Central memory CD4-positive, alpha-beta T cell (primary cell): ENCODE results near the gene UBTF.
"Not testable (repeated sequence)": the region's sequence is repeated elsewhere in the genome, so short reads cannot be mapped to it uniquely, and the experiment has no call there.

ENCODE experiments used
- DNase-seq: peaks from one replicate; pipeline ENCODE4 v3.0.0; 2022

Gene UBTF

GRCh38 chr17:44247440-44247841 lies 28.0 kb upstream of the UBTF start:
- DNase-seq = no peak

DNA sequence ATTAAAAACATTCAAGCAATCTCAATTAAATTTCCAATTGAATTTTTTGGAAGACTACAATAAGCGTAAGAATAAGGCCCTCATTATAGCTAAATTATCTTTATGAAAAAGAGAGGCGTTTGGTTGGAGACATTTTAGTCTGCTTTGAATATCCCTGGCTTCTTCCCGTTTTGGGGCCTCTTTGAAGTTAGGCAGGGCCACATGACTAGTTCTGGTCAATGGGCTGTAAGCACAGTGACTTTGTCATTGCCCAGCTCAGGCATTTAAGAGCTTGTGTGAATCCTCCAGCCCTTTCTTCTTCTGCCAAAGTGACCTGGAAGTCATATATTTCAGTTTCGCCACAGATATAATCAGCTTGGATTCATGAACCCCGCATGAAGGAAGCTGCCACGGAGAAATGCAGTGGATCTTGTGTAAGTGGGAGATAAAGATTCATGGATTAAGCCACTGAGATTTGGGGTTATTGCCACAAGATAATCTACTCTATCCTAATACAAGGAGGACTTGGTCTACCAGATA lies 21.7 kb upstream of the UBTF start:
- no peak for DNase-seq

- DNase-seq = not testable (repeated sequence)
Measured at GRCh38 chr17:44237886-44238285, 18.4 kb upstream of the UBTF start.

DNA sequence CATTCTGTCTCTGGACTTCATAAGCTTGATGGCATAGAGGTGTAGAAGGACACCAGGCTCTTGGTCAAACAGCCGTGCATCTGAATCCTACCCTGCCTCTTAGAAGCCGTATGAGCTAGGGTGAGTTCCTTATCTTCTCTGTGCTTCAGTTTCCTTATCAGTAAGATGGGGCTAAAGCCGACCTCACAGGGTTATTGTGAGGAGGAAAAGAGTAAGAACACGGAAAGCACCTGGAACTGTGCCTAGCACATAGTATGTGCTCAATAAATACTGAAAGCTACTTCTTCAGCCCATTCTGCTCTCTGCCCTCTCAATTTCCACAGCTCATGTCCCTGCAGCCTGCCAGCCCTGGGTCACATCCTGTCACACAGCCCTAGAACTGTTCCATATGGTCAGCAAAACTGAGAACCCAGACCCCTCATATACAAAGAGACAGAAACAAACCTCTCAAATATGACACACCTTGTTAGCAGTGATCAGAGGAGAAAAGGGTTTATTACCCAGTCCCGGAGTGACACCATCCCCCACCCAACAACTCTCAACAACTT lies 17.0 kb upstream of the UBTF start:
- no peak for DNase-seq

DNA sequence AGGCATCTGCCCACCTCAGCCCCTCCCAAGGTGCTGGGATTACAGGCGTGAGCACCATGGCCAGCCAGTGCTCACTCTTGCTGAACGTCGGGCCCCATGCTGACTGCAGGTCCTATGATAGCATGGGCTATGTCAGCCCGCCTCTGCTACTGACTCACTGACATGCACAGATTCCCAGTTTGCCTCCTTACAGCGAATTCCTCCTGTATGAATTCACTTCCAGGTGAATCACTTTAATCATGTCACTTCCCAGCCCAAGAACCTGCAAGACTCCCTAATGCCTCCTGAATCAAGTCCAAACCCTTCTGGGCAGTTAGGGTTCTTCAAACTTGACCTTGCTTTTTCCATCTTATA lies 16.1 kb upstream of the UBTF start:
- DNase-seq = no peak

GRCh38 chr17:44233582-44233981 lies 14.1 kb upstream of the UBTF start:
- no peak for DNase-seq

DNA sequence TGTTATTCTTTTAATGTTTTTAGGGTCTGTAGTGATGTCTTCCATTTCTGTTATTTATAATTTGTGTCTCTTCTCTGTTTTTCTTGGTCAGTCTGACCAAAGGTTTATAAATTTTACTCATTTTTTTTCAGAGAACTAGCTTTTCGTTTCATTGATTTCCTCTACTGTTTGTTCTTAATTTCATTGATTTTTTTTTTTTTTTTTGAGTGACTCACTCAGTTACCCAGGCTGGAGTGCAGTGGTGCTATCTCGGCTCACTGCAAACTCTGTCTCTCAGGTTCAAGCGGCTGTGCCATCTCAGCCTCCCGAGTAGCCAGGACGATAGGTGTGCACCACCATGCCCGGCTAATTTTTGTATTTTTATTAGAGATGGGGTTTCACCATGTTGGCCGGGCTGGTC lies 12.6 kb upstream of the UBTF start:
- DNase-seq = no peak

GRCh38 chr17:44230140-44230539 lies 10.7 kb upstream of the UBTF start:
- no peak for DNase-seq

DNA sequence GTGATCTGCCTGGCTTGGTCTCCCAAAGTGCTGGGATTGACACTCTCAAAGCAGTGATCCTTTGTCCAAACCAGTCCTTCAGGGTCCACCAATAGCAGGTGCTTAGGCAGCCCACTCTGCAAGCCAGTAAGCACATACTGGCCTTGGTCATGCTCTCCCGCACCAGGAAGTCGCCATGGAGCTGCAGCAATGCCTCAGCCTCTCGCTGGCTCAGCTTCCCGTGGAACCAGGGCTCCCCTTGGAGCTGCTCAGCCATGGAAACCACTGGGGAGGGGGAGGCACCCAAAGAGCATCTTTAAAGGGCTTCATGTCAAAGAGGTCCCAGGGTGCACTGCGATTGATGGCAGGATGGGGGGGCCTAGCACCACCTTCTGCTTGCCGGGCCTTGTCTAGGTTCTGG lies 9.6 kb upstream of the UBTF start:
- DNase-seq = no peak

DNA sequence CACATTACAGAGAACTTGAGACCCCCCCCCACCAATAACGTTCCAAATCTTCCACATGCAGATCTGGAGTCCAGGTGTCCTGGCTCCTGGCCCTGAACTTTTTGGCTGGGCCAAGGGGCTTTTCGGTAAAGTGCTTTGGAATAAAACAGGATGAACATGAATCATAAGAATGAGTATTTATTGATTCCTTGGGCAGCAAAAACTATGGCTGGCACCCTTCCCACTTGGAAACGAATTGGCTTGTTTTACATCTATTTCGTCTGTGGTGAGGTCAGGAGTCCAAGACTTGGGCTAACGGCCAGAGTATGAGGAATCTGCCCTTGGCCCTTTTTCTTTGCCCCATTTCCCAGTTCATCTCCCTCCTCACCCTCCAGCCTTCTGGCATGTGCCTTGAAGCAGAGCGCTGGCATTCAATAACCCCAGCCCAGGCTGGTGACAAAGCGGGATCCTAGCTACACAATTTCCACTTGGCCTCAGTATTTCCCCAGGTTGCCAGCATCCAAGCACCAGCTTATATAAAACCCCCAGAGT lies 4.1 kb upstream of the UBTF start:
- no peak for DNase-seq

DNA sequence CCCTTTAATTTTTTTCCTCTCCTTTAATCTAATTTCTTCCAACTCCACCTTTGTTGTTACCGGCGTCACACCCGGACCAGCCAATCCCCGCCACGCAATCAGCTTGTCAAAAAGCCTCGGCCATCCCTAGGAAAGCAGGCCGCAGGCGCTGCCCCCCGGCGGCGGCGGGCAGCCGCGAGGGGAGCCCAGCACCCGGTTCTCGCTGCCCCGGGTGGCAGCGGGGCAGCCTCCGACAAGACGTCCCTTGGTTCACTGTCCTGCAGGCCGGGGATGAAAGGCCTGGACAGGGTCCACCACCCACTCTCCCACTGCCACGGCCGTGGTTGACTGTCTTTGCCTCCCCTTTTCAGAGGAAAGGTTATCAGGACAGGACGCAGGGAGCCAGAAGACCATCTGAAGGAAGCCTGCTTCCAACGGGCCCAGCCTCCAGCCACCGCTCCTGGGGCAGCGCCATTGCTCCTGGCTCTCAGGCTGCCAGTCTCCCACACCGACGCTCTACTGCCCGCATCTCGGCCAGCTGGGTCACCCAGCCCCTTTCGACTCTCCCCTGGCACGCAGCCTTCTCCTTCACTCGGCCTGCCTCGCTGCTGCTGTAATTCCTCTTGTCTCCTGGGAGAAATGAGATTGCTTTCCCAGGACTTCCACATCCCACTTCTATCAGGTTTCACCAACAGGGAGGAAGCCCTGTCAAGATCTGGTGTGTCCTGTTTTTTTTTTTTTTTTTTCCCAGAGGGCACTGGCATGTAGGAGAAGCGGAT lies 2.8 kb upstream of the UBTF start:
- peak; percentile 36 for DNase-seq

DNA sequence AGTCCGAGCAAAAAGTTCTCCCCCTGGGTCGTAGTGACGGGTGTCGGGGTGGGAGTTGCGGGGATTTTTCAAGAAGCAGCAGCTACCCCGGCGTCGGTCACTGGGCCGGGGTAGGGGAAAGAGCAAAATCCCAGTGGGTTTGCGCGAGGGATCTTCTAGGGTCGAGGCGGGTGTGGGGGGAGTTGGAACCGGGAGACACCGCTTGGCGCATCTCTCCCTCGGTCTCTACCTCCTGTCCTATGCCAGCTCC lies 2.3 kb upstream of the UBTF start:
- no peak for DNase-seq

DNA sequence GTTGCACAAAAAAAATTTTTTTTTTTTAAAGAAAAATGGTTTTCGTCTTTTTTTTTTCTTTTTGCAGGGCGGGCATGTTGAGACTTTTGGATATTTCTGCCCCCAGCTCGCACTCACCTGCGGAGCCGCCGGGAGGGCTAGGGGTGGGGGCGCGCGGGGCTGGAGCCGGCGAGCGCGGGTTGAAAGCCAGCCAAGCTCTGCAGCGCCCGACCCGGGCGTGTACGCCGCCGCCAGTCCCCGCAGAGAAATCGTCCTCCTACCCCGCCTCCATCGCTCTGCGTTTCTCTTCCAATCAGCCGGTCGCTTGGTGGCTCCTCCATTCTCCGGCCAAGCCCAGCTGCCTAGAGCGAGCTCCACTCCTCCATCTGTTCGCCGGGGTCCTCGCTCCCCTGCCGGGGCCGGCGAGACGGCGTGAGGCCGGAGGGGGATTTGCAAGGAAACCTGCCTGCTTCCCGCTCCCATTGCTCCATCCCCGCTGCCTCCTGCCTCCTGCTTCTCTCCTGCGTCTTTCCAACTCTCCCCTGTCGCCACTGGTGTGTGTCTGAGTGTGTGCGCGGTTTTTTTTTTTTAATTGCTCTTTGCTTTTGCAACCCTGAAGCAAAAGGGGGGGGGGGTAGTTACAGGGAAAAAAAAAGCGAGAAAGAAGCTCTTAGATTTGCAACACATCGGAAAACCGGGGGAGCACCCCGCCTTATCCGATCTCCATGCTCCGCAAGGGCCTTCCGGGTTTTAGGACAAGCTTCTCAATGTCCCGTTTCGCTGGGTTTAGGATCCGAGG lies 1.8 kb upstream of the UBTF start:
- DNase-seq = peak; percentile 69

DNA sequence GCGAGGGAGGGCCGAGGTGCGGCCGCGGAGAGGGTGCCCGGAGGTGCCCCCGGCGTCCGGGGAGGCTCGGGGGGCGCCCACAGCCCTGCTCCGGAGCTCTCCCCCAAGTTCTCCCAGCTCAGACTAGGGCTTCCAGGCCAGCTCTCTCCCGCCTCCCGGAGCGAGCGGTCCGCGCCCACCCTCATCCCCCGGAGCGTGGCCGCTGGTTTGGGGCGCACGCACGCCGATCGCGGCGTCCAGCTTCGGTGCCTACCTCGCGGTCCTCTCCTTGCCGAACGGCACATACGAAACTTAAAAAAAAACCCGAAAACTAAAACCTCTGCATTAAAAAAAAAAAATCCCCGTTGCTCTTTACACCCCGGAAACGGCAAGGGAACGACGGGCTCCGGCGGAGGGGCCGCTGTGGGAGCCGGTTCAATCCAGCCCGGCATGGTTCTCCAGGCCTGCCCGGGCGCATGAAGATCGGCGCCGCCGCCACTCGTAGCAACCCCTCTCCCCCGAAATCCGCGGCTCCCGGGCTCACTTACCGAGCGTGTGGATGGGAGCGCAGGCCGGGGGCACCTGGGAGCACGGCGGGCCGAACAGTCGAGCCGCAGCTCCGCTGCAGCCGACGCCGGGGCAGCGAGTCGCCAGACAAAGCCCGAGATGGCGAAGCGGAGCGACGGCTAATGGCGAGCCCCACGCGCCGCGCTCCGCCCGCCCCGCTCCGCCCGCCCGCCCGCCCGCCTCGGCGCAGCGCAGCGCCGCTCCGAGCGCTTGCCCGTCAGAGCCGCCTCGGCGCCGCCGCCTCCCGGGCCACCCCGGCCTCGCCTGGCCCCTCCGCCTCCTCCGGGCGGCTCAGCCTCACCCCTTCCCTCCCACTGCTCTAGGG lies 973 bp upstream of the UBTF start:
- peak; percentile 65 for DNase-seq

- peak; percentile 76 for DNase-seq
Measured at GRCh38 chr17:44219108-44219615, 313 bp downstream of the UBTF start.

GRCh38 chr17:44218344-44219107 lies 949 bp downstream of the UBTF start:
- DNase-seq = peak; percentile 90

DNA sequence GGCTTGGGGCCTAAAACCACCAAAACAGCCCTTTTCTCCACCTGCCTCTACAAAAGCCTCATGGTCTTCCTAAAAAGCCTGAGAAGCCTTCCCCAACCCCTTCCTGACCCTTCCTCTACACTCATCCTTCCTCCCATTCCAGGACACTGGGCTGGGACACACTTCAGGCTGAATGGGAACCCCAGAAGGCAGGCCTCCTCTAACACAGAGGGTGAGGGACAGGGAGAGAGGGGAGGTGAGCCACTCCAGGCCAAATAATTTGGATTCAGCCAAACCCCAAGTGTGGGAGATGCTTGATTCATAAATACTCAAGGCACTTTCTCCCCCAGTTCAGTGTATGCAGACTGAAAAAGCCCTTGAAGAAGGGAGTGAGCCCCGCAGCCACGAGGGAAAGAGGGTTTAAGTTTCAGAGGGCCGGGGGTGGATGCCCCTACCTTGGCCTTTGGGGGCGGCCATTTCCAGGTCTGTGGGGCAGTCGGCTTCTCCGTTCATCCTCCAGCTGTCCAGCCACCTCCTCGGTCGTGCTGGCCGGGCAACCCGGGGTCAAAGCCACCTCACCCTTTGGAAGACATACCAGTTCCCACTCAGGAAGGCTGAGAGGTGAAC lies 1.6 kb downstream of the UBTF start:
- DNase-seq = no peak

DNA sequence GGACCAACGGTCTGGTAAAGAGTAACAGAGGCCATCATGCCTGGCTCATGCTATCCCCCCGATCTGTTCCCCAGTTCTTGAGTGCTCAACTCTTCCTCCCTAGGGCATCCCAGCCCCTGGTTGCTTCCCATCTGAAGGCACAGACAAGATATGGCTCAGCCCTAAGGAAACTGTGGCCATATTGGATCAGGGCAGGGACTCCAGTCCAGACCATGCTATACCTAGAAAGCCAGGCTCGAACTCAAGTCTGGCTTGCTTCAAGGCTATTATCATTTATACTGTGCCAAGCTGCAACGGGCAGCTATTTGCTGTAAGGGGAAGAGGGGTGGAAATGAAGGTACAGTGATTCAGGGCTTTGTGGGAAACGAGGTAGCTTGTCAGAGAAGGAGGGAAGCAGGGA lies 2.8 kb downstream of the UBTF start:
- DNase-seq = no peak

GRCh38 chr17:44216173-44216572 lies 3.3 kb downstream of the UBTF start:
- DNase-seq = peak; percentile 56

DNA sequence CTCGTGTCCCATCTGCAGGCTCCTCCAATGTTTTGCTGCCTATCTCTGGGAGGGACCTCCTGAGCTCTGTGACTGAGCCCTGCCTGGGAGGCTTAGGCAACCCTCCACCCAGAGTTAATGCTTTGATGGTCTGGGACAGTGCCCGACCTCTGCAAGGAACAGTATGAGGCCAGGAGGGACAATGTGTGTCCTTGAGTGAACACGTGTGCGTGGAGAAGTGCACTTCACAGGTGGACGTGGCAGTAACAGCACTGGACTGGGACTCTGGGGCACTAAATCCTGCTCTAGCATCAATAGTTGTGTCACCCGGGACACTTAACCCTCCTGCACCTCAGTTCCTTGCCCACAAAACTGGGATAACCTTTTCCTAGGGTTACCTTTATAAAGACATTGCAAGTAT lies 4.6 kb downstream of the UBTF start:
- DNase-seq = no peak

DNA sequence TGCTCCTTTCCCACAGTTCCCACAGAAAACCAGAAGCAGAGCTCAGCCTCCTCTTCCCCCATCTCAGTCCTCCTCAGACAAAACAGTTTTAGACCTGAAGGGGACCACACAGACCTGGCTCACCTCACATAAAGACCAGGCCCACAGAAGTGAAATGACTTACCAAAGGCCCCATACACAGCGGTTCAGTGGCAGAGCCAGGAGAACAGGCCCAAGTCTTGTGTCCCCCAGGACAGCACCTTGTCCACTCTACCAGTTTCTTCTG lies 5.3 kb downstream of the UBTF start:
- no peak for DNase-seq
